NCI-H146 treated with DMSO at 0.1 percent for 48 hours (cell line): ENCODE data around the gene MYCT1.
"Not testable (repeated sequence)": the region's sequence is repeated elsewhere in the genome, so short reads cannot be mapped to it uniquely, and the experiment has no call there.

Experiments used
- DNase-seq: peaks from one replicate; lab custom pipeline; 2025; ENCODE audit not compliant: unreplicated experiment; lab: John Stamatoyannopoulos, UW

Gene MYCT1

GRCh38 chr6:152697634-152698033 is at the start of gene MYCT1:
TSS of gene MYCT1 (plus strand) at chr6:152697897. CDS start at chr6:152697903, 6 bp downstream.
- DNase-seq, result no peak

DNA sequence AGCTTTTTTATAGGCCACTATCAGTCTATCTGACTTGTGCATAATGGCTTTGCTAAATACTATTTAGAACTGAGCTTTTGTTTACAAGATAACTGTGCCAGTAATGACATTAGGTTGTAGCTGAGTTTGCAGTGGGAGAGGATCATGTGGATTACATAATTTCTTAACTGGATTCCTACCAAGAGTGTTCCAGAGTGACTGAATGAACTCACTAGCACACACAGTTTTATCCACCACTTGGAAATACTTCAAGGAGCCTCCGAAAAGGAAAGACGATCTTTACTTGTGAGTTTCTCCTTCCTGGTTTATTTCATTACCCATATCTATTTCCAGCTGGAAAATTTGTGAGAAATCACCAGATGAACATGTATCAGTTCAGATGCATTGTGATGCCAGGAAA is 49.6 kb upstream of the MYCT1 start:
- no peak for DNase-seq

GRCh38 chr6:152651986-152652385 is 45.7 kb upstream of the MYCT1 start:
- no peak for DNase-seq

GRCh38 chr6:152661776-152662175 is 35.9 kb upstream of the MYCT1 start:
- DNase-seq, result no peak

- no peak for DNase-seq
Observed at GRCh38 chr6:152669895-152670294, 27.8 kb upstream of the MYCT1 start.

GRCh38 chr6:152671171-152671570 is 26.5 kb upstream of the MYCT1 start:
- no peak for DNase-seq

DNA sequence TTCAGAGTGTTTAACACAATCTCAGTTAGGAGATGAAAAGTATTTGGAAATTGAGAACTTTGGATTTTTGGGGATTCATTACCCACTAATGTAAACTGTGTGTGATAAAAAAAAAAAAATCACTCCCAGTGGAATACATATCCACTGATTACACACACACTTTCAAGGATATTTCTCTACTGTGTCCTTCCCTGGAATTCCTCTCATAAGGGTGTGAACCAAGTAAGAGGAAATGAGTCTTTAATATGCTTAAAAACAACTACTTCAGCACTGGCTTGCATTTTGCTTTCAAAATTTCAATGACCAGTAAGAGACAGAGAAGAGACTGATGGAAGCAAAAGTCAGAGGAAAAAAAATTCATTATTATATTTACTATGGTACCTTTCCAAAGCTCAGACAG is 24.5 kb upstream of the MYCT1 start:
- no peak for DNase-seq

DNA sequence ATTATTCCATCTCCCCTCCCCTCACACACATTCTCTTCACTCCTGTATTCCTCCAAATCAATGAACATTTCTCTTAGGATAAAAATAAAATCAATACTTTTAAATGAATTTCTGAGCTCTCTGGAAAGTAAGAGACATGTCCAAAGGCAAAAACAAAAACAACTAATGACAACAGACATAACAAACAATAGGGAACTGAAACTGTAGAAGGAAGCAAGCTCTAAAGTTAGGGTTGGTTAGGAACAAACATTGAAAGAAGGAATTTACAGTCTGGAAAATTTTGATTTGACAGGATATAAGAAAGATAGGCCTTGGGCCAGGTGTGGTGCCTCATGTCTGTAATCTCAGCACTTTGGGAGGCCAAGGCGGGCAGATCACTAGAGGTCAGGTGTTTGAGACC is 17.5 kb upstream of the MYCT1 start:
- no peak for DNase-seq

DNA sequence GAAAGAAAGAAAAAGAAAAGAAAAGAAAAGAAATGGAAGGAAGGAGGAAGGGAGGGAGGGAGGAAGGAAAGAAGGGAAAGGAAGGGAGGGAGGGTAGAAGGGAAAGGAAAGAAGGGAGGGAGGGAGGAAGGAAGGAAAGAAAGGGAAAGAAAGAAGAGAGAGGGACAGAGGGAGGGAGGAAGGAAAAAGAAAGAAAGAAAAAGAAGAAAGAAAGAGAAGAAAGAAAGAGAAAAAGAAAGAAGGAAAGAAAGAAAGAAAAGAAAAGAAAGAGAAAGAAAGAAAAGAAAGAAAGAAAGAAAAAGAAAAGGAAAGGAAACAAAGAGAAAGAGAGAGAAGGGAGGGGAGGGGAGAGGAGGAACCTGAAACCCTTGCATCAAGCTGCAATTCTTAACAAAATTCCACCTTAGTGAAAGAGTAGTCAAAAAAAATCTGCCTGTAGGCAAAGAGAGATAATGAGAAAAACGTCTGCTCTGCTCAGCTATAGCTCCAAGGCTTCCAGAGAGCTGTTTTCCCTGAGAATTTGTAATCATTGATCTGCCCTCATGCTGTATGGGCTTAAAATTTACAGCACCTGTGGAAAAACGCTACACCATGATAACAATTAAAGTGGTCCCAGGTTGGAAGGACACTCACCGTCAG is 16.7 kb upstream of the MYCT1 start:
- no peak for DNase-seq

DNA sequence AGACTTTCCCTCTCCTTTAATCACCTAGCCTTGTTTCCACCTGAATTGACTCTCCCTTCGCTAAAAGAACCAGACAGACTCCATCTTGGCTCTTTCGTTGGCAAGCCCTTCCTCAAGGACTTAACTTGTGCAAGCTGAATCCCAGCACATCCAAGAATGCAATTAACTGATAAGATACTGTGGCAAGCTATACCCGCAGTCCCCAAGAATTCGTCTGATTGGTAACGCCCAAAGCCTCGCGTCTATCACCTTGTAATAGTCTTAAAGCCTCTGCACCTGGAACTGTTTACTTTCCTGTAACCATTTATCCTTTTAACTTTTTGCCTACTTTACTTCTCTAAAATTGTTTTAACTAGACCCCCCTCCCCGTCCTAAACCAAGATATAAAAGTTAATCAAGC is 15.6 kb upstream of the MYCT1 start:
- DNase-seq, result no peak

- not testable (repeated sequence) for DNase-seq
Observed at GRCh38 chr6:152682935-152683334, 14.8 kb upstream of the MYCT1 start.

DNA sequence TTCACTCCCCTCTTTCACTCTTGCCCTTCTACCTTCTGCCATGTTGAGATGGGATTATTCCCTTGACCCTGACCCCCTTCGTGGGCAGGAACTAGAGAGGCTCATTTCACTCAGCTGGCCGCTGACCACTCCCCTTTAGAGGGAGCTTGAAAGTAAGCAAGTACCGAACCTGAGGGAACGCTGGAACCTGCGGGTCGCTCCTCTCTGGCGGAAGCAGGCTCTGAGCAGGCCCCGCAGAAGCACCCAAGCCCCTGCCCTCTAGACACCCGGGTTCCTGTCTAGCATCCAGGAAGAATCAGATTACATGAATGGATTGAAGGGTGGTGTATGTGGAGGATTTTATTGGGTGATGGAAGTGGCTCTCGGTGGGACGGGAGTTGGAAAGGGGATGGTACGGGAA is 11.9 kb upstream of the MYCT1 start:
- DNase-seq, result no peak

DNA sequence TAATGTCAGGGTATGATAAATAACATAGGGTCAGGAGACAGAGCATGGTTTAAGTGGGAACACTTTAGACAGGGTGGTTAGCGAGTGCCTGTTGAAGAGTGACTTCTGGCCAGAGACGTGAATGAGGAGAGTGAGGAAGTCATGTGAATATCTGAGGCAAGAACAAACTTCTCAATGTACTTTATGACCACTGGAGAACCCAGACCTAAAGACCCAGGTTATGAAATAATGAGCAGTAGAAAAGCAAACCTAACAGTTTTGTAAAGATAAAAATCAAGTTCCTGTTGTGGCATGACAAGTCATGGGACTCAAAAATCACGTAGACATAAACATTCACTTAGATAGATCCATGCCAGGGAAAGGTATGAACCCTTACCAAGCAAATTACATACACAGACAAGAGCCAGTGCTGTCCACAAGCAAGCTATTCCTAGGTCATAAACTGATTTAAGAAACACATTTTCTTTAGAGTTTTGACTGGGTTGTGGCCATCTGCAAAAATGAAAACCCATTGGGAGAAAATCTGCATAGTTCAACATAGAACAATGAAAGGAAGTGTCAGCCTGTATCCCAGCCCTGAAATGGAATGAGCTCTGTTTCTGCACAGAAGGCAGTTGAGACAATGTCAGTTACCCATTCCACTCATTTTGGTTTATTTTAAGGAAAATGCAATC is 2.2 kb upstream of the MYCT1 start:
- DNase-seq, result no peak

DNA sequence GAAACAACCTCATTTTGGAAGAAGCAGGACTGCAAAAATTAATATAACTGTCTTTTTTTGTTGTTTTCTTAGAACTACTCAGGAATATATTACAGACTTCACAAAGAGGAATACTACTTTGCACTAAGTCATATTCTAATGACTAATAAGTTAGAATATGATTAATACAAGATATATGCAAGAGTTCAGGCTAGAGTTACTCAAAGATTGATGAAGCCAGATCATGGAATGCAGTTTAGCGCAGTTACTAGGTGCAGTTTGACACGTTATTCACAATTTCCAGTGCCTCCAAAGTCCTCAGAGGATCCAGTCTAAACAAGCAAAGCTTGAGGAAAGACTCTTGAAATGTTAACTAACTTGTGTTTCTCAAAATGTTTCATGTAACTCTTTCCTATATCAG is 1.2 kb upstream of the MYCT1 start:
- no peak for DNase-seq

DNA sequence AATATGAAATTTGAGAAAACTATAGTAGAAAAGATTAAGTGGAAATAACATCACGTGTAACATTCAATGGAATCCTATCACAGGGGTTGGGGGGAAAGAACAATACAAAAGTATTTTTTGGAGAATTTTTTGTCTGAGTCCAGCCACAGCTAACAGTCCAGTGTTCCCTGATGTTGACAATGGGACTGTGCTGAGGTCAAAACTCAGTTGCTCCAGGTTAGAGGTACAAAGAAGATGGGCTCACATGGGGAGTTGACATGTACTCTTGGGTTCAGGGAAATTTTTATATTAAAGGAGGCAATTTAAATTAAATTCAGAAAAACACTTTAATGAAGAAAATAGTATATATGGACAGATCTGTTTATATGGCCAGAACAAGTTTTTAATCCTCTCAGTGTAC is 995 bp downstream of the MYCT1 start:
- DNase-seq, result no peak

DNA sequence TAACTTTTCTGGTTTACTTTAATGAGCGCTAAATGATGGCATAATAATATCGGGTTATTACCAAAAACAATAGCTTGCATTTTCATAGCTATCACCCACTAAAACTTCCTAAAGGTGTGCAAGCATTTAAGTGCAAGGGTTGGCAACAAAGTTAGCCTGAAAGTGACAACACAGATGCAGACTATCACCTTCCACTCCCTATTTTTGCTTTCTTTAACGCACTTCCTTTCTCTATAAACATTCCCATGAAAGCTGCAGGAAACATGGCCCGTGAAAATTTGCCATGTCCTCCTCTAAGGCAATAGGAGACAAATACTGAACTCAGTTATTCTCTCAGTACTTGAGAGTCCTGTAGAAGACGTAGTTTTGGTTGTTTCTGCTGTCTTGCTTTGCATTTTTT is 2.7 kb downstream of the MYCT1 start:
- no peak for DNase-seq

- no peak for DNase-seq
Observed at GRCh38 chr6:152701081-152701862, 3.6 kb downstream of the MYCT1 start.

- DNase-seq, result no peak
Observed at GRCh38 chr6:152701863-152702401, 4.2 kb downstream of the MYCT1 start.

- not testable (repeated sequence) for DNase-seq
Observed at GRCh38 chr6:152703750-152704149, 6.1 kb downstream of the MYCT1 start.

GRCh38 chr6:152705327-152705726 is 7.6 kb downstream of the MYCT1 start:
- DNase-seq, result no peak

- no peak for DNase-seq
Observed at GRCh38 chr6:152716322-152716721, 18.6 kb downstream of the MYCT1 start.

GRCh38 chr6:152720974-152721373 is 23.3 kb downstream of the MYCT1 start:
- DNase-seq, result no peak
